Peyer's patch (tissue), 4 donors: ENCODE results near the gene DLGAP1. TPM values are rescaled to one million over a fixed set of nuclear protein-coding genes. Genes with fewer than 3 reads are reported as not detected.
A peak's percentile ranks its signal among the peaks of the same experiment; 100 is the strongest.

Experiments used
- DNase-seq, 3 donors: peaks; one replicate each; pipeline ENCODE4 v3.0.0-alpha.2; 2017 to 2019
- H3K27ac ChIP-seq, 4 donors: fragments of 200-600 bp; sonication (generic); one replicate each; pipeline ENCODE4 v1.5.1; 2016 to 2019
- H3K27me3 ChIP-seq, 2 donors: fragments of 200-600 bp; sonication (generic); one replicate each; pipeline ENCODE4 v1.5.1; 2019
- H3K36me3 ChIP-seq, 3 donors: fragments of 200-600 bp; sonication (generic); one replicate each; pipeline ENCODE4 v1.5.1; 2016 to 2019
- H3K4me1 ChIP-seq, 4 donors: fragments of 200-600 bp; sonication (generic); one replicate each; pipeline ENCODE4 v1.5.1; 2016 to 2019
- H3K4me3 ChIP-seq, 4 donors: fragments of 200-600 bp; sonication (generic); 1 replicate in 3 of 4; 2 replicates in 1 of 4; pipeline ENCODE4 v1.5.1; 2016 to 2019; ENCODE audit warnings: mild to moderate bottlenecking in 1 of 4
- H3K9me3 ChIP-seq, 4 donors: fragments of 200-600 bp; sonication (generic); one replicate each; pipeline ENCODE4 v1.5.1; 2016 to 2019; ENCODE audit warnings: mild to moderate bottlenecking in 1 of 4
- CTCF ChIP-seq, 6 experiments: fragments of 450-650 bp in 4 of 6; fragments of 200-600 bp in 2 of 6; sonication (generic) in 1 of 6; IDR thresholded peaks; one replicate each; pipeline ENCODE4 v1.5.1; 2017 to 2019; ENCODE audit warnings: antibody characterized with exemption in 6 of 6, mild to moderate bottlenecking in 3 of 6, moderate library complexity in 1 of 6
- POLR2A ChIP-seq, 2 donors: fragments of 450-650 bp; IDR thresholded peaks; one replicate each; pipeline ENCODE4 v1.5.1; 2017; ENCODE audit warnings: antibody characterized with exemption in 2 of 2, mild to moderate bottlenecking in 2 of 2, moderate library complexity in 2 of 2
- total RNA-seq, 4 donors: library from RNA; depleted of rRNA; stranded (reverse); fragments of >200 nt; gene quantifications; one replicate each; pipeline ENCODE4 v1.1.0, GENCODE V29; 2016

DLGAP1 gene
- total RNA-seq, 4 donors from 2014 or later, result 0.53 to 4.1 (median 2.1) TPM

GRCh38 chr18:3645384-3646156, 809.5 kb downstream of the DLGAP1 start:
- Histone ChIP-seq H3K27me3 (no peaks in the 10 kb centered on the region), H3K36me3 (no peaks in the 10 kb centered on the region), H3K9me3 (no peaks in the 10 kb centered on the region), H3K27ac (no peak overlapping the region), H3K4me3 (no peak overlapping the region), H3K4me1 (no peaks in the 10 kb centered on the region)
- no peak for DNase-seq
- TF ChIP-seq CTCF (IDR thresholded peaks at IDR 0.05) (no peak), POLR2A (IDR thresholded peaks at IDR 0.05) (no peak)

GRCh38 chr18:3634250-3634939, 820.7 kb downstream of the DLGAP1 start:
- Histone ChIP-seq H3K4me1 (no peaks in the 10 kb centered on the region), H3K27me3 (no peaks in the 10 kb centered on the region), H3K9me3 (no peaks in the 10 kb centered on the region), H3K27ac (no peak overlapping the region), H3K36me3 (no peaks in the 10 kb centered on the region), H3K4me3 (no peak overlapping the region)
- TF ChIP-seq CTCF (IDR thresholded peaks at IDR 0.05) (no peak), POLR2A (IDR thresholded peaks at IDR 0.05) (no peak)
- no peak for DNase-seq

GRCh38 chr18:3631887-3632286, 823.2 kb downstream of the DLGAP1 start:
- no peaks in the 10 kb centered on the region for H3K27me3 ChIP-seq
- H3K9me3 ChIP-seq, result no peaks in the 10 kb centered on the region
- no peaks in the 10 kb centered on the region for H3K36me3 ChIP-seq
- no peak overlapping the region for H3K27ac ChIP-seq
- no peaks in the 10 kb centered on the region for H3K4me1 ChIP-seq
- TF ChIP-seq CTCF (IDR thresholded peaks at IDR 0.05) (no peak), POLR2A (IDR thresholded peaks at IDR 0.05) (no peak)
- H3K4me3 ChIP-seq, result no peak overlapping the region
- no peak for DNase-seq

GRCh38 chr18:3626929-3627458, 828.1 kb downstream of the DLGAP1 start:
- peaks cover 3 to 30% (median 8%) of the 10 kb centered on the region in 4 donors for H3K4me1 ChIP-seq
- H3K4me3 ChIP-seq, result no peak overlapping the region
- no peaks in the 10 kb centered on the region for H3K9me3 ChIP-seq
- H3K36me3 ChIP-seq, result no peaks in the 10 kb centered on the region
- DNase-seq, result no peak
- H3K27ac ChIP-seq, result no peak overlapping the region
- TF ChIP-seq POLR2A (IDR thresholded peaks at IDR 0.05) (no peak), CTCF (IDR thresholded peaks at IDR 0.05) (no peak)
- no peaks in the 10 kb centered on the region for H3K27me3 ChIP-seq

- Histone ChIP-seq H3K4me1 (peaks cover 3 to 30% (median 8%) of the 10 kb centered on the region in 4 donors), H3K4me3 (no peak overlapping the region), H3K36me3 (no peaks in the 10 kb centered on the region), H3K27ac (peak overlapping the region in 1 of 4 donors; percentile 79), H3K9me3 (no peaks in the 10 kb centered on the region), H3K27me3 (no peaks in the 10 kb centered on the region)
- DNase-seq, result no peak
- no peak for TF ChIP-seq POLR2A (IDR thresholded peaks at IDR 0.05)
- TF ChIP-seq CTCF (IDR thresholded peaks at IDR 0.05), result no peak
Observed at GRCh38 chr18:3625742-3626091, 829.4 kb downstream of the DLGAP1 start.
